Putamen (tissue), 1 donor: ENCODE results near the gene MYL3.

Experiments used
- DNase-seq: peaks from one replicate; pipeline ENCODE4 v3.0.0-alpha.2; 2016; ENCODE audit warnings: low spot score

Gene MYL3

GRCh38 chr3:46849686-46850467, 13.4 kb downstream of the MYL3 start:
- no peak for DNase-seq

DNA sequence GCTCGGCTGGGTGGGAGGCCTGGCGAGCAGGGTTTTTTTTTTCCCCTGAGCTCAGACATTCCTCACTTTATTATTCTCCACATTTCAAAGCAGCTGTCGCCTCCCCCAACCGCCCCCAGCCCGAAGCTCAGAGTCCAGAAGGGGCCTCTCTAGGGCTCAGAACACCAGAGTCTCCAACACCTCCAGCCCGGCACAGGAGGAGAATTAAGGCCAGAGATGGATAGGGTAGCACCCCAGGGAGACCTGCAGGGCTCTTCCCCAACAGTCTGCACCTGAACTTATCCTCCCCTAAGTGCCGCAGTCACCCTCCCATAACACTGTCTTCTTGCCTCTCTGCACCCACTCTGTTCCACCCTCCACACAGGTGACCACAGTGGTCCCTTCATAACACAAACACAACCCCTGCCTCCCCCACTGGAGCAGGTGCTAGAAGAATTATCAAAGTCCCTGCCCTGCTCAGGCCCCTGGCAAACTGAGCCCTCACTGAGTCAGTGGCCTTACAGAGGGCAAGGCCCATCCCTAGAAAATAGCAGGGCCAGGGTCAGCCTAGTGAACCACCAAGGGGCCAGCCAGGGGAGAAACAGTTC, 14.1 kb downstream of the MYL3 start:
- DNase-seq: no peak

DNA sequence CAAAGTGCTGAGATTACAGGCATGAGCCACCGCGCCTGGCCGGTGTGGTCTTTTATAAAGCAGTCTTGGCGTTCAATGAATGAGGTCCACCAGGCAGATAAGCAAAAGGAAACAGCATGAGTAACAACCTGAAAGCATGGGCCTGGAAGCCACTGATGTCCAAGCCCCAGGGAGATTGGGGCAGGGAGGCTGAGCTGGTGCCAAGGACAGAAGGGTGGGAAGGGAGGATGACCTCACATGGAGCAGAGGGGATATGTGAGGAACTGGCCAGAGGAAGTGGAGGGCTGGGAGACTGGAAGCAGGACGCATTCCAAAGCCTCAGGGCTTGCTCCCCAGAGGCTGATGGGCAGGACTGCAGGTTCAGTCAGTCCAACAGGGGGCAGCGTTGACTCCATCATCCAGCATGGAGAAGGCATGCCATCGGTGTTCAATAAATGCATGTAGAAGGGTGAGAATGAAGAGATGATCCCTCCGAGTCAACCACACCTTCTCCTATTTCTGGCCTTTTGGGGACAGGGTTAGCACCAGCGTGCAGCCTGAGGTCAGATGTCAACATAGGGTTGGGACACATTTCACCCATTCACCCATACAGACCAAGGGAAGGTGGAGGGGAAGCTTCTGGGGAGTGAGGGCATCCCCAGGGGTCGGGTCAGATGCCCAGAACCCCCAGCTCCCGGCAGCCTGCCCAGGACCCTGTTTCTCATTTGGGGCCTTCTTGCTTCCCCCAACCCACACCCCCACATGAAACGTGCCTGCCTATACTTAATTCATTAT, 14.8 kb downstream of the MYL3 start:
- no peak for DNase-seq

DNA sequence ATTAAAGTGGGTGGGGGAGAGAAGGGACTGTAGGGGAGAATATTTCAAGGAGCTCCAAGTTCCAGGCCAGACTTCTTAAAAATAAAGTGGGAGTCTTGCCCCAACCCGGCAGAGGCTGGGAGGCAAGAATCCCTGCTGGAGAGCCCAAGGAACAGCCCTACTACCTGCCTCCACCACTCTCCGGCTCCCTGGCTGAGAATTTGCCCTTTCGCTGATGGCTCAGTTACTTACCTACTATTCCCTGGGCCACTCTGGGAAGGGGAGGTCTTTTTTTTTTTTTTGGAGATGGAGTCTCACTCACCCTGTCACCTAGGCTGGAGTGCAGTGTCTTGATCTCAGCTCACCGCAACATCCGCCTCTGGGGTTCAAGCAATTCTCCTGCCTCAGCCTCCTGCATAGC, 15.5 kb downstream of the MYL3 start:
- no peak for DNase-seq

DNA sequence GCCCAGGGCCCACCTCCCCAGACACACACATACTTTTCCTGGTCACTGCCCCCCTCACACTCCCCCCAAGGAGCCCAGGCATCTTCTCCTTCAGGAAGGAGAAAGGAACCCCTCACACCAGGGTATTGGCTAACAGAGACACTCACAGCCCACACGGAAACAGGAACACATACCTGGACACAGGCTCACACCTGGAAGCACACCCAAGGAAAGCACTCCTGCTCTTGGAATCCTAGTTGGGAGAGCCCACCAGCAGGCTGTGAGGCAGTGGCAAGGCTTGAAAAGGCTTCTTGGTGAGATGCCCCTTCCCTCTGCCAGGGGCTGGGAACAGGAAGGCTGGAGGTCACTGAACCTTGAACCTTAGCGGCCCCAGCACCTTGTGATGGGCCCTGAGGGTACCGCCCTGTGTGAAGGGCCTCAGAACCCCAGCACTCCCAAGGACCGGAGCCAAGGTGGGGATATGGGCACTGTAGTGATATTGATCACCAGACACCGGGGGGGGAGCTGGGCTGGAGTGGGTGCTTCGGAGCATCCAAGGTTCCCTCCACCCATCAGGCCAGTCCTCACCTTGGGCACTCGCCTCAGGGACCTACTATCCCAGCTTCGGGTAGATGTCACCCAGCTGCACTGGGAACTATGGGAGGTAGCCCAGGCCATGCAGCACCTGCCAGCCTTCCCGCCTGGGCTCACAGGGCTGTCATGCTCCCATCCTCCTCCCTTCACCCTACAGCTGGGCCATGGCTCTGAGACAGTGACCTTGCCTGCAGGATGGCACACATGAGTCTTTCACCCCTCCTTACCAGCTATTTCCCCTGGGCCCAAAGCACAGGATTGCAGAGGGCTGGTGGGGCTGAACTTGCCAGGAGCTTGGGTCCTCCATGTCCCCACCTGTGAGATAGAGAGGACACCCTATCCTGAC, 16.4 kb downstream of the MYL3 start:
- DNase-seq: no peak

DNA sequence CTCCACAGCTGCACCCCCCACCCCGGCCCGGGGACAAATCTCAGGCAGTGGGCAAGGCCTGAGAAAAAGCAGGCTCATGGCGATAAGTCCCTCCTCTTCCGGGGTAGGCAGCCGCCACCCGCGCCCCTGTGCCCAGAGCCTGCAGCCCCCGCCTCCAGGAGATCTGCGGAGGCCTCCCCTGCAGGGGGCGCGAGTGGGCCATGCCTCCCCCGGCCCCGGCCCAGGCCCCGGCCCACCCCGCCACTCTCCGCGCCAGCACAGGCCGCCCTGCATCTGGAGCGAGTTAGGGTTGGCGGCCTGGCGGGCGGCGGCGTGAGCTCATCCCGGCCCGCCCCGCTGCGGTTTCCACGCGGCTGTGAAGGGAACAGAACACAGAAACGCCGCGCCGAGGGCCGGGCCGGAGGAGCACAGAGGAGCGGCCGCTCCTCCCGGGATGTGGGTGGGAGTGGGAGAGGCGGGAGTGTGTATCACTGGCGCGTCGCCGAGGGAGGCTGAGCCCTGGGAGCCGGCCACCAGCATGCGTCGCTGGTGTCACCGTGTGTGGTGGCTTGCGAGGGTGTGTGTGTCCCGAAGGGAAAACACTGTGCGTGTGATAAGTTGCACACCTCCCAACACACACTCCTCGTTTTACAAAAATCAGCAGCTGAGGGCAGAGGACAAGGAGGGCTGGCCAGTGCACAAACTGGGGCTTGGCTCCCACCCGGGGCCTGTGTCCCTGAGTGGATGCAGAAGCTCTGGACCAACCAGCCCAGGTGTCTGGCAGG, 17.2 kb downstream of the MYL3 start:
- DNase-seq: peak; percentile 61

DNA sequence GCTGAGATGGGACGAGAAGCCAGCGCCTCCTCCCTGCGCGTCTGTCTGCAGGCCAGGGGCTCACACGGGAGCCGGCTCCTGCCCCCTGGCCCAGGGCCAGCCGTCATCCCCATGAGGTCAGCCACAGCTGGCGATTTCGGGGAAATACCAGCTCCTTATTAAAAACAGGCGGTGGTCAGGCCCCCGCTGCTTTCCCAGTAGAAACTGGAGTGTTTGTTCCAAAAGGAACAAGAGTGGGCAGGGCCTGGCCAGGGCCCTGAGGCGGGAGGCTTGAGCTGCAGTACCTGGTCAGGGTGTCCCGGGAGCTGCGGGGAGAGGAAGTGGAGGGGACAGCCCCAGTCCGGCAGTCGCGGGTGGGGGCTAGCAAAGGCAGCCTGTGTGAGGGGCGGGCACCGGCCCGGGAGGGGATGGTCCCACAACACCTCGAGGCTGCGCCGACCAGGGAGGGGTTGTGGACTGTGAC, 17.8 kb downstream of the MYL3 start:
- peak; percentile 39 for DNase-seq

- DNase-seq: no peak
Measured at GRCh38 chr3:46844881-46845312, 18.3 kb downstream of the MYL3 start.

- DNase-seq: no peak
Measured at GRCh38 chr3:46844397-46844796, 18.8 kb downstream of the MYL3 start.

- no peak for DNase-seq
Measured at GRCh38 chr3:46843508-46843907, 19.7 kb downstream of the MYL3 start.

DNA sequence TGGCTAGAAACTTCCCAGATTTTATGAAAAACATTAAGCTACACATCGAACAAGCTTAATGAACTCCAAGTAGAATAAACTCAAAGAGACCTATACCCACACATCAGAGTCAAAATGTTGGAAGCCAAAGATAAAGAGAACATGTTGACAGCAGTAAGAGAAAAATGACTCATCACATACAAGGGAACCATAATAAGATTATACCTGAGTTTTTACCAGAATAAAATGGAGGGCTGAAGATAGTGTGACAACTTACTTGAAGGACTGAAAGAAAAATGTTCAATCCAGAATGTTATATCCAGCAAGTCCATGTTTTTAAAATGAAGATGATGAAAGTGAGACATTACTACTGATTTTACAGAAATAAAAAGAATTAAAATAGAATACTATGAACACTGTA, 22.8 kb downstream of the MYL3 start:
- no peak for DNase-seq

GRCh38 chr3:46838301-46838700, 24.9 kb downstream of the MYL3 start:
- DNase-seq: no peak

DNA sequence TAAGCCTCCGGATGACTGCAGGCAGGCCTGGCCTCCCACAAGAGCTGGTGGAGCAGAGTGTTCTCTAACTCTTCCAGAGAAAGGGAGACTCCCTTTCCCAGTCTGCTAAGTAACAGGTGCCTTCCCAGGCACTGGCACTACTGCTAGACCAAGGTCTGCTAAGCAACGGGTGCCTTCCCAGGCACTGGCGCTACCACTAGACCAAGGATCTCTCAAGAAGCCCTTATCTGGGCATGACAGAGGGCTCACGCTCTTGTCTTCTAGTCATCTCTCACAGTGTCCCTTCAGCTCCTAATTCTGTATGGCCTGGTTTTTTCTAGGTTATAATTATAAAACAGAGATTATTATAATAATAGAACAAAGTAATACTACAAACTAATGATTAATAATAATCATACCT, 27.8 kb downstream of the MYL3 start:
- no peak for DNase-seq

GRCh38 chr3:46835054-46835453, 28.2 kb downstream of the MYL3 start:
- DNase-seq: no peak

GRCh38 chr3:46833346-46834300, 29.6 kb downstream of the MYL3 start:
- DNase-seq: no peak

DNA sequence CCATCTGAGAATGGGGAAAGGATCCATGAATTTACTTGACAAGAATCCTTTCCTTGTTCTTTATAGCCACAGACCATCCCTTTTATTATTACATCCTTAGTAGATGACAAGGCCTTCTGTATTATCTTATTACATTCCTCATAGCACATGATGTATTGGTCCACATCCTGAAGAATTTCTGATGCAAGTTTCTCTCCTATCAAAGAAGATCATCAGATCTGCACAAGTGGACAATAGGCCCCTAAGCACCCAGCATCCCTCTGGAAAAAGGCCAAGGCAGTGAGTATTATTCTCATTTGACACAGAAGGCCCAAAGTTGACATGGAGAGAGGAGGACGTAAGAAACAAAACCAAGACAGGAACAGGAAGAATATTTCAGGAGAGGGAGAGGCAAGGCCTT, 31.4 kb downstream of the MYL3 start:
- no peak for DNase-seq

DNA sequence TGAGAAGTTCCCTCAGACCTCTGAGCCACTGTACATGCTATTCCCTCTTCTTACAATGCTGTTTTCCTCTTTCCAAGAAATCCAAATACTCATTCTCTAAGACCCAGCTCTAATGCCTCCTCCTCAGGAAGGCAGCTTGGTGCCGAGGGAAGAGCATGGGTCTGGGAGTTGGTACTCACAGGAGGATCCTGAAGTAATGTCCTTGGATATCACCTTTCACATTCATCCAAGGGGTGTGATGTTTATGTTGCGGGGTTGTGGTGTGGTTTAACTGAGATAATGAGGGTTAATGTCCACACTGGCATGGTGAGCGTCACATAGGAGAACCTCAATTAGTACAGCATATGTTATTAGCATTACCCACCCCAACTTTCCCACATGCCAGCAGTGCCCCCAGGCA, 31.9 kb downstream of the MYL3 start:
- DNase-seq: no peak

DNA sequence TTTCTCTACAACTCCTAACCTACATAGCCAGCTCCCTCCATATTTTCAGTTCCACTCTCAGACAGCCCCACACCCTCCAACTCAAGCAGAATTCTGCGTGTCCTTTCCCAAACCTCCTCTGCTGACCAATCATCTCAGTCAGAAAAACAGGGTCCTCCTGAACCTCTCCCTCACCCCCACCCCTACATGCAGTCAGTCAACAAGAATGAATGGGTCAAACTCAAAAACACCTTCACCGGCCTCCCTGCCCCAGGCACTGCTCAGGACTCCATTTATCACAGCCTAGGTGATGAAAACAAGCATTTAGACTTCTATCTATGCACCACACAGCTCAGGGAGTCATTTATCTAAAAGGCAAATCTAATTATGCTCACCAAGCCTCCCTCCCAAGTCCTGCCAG, 32.4 kb downstream of the MYL3 start:
- DNase-seq: no peak

- DNase-seq: no peak
Measured at GRCh38 chr3:46829699-46830208, 33.5 kb downstream of the MYL3 start.

GRCh38 chr3:46825450-46825849, 37.8 kb downstream of the MYL3 start:
- DNase-seq: no peak
